HCT116 (cell line): ENCODE measurements around the gene MPZ.
"Not testable (repeated sequence)": the region's sequence is repeated elsewhere in the genome, so short reads cannot be mapped to it uniquely, and the experiment has no call there.

Source experiments
- POLR2AphosphoS5 ChIP-seq: IDR thresholded peaks from 2 replicates; pipeline ENCODE4 v1.6.1; 2011; ENCODE audit warnings: mild to moderate bottlenecking, low read depth, low read length, moderate library complexity
- SRF ChIP-seq: IDR thresholded peaks from 2 replicates; pipeline ENCODE4 v1.6.1; 2012; ENCODE audit warnings: low read depth

- TF ChIP-seq POLR2AphosphoS5, SRF: not testable (repeated sequence)
Observed at GRCh38 chr1:161315841-161316674, 6.3 kb upstream of the MPZ start.
